Endothelial cell of umbilical vein (primary cell): ENCODE measurements around the gene FAM43A. TPM values are rescaled to one million over a fixed set of nuclear protein-coding genes. Genes with fewer than 3 reads are reported as not detected.

ENCODE experiments used
- BruUV-seq: library from RNA; stranded (reverse); fragments of 400-500 nt; replicated peaks from 2 replicates; lab custom pipeline; 2021; lab: Mats Ljungman, UMichigan
- CTCF ChIA-PET: fragments of 300-600, 350-600 bp; sonication (Branson Sonifier 250); formaldehyde crosslinking; loops from one replicate; lab custom pipeline; 2021; ENCODE audit warnings: antibody characterized with exemption, inconsistent platforms; lab: Charles Lee
- POLR2A ChIA-PET: fragments of 300-600, 350-600 bp; sonication (Branson Sonifier 250); formaldehyde crosslinking; loops from one replicate; lab custom pipeline; 2021; ENCODE audit warnings: antibody characterized with exemption, inconsistent platforms; lab: Charles Lee
- DNase-seq: peaks from one replicate; pipeline ENCODE4 v3.0.0-alpha.2; 2011; ENCODE audit warnings: low read depth, low spot score
- FAIRE-seq: peaks from 2 replicates; lab custom pipeline; 2011; peaks lifted over from hg19 to GRCh38; lab: Jason Lieb, UNC
- H2AFZ ChIP-seq: 2 replicates; pipeline ENCODE4 v1.6.0; 2012; ENCODE audit warnings: low read depth, low read length, control low read depth, inconsistent platforms
- H3K27ac ChIP-seq: 2 replicates; pipeline ENCODE4 v1.5.1; 2011; ENCODE audit warnings: low read depth, mild to moderate bottlenecking, control low read depth, low read length, moderate library complexity; ENCODE audit not compliant: insufficient read depth
- H3K27me3 ChIP-seq, 2 experiments: 2 replicates each; pipeline versions ENCODE4 v1.6.0 to v1.6.1; 2011; ENCODE audit warnings: low read length in 2 of 2, mixed read lengths in 1 of 2; ENCODE audit not compliant: control insufficient read depth in 2 of 2, insufficient read depth in 2 of 2
- H3K36me3 ChIP-seq, 2 experiments: 2 replicates in 1 of 2; 3 replicates in 1 of 2; pipeline ENCODE4 v1.5.1; 2011; ENCODE audit warnings: low read length in 2 of 2, mild to moderate bottlenecking in 1 of 2, moderate library complexity in 1 of 2; ENCODE audit not compliant: control insufficient read depth in 2 of 2, insufficient read depth in 2 of 2; ENCODE audit errors: extremely low read depth in 1 of 2
- H3K4me1 ChIP-seq: 3 replicates; pipeline ENCODE4 v1.5.1; 2011; ENCODE audit warnings: mild to moderate bottlenecking, low read length; ENCODE audit not compliant: control insufficient read depth, insufficient read depth; ENCODE audit errors: extremely low read depth
- H3K4me2 ChIP-seq: 2 replicates; pipeline ENCODE4 v1.6.1; 2011; ENCODE audit warnings: low read length, control low read depth, mixed read lengths; ENCODE audit not compliant: insufficient read depth
- H3K4me3 ChIP-seq, 3 experiments: fragments of 200-600 bp in 1 of 3; sonication (generic), shearing (Covaris generic) in 1 of 3; replicated peaks in 1 of 3; 2 replicates each; pipeline ENCODE4 v1.5.1; 2011 to 2016; ENCODE audit warnings: control low read depth in 3 of 3, low read length in 3 of 3, mild to moderate bottlenecking in 2 of 3, inconsistent platforms in 1 of 3, low read depth in 1 of 3, moderate library complexity in 1 of 3; ENCODE audit not compliant: insufficient read depth in 1 of 3
- H3K79me2 ChIP-seq: 2 replicates; pipeline ENCODE4 v1.6.0; 2012; ENCODE audit warnings: low read length, inconsistent platforms; ENCODE audit not compliant: control insufficient read depth, insufficient read depth
- H3K9ac ChIP-seq: replicated peaks from 2 replicates; pipeline ENCODE3; 2011; ENCODE audit warnings: low read length, control low read depth; ENCODE audit not compliant: insufficient read depth; ENCODE audit errors: extremely low read depth
- H3K9me1 ChIP-seq: replicated peaks from 3 replicates; pipeline ENCODE4 v1.6.0; 2011; ENCODE audit warnings: mild to moderate bottlenecking, low read length; ENCODE audit not compliant: control insufficient read depth, insufficient read depth; ENCODE audit errors: extremely low read depth
- H3K9me3 ChIP-seq: replicated peaks from 2 replicates; pipeline ENCODE4 v1.5.1; 2012; ENCODE audit warnings: low read length, inconsistent platforms; ENCODE audit not compliant: control insufficient read depth, insufficient read depth
- H4K20me1 ChIP-seq: replicated peaks from 2 replicates; pipeline ENCODE3; 2011; ENCODE audit warnings: mild to moderate bottlenecking, low read length; ENCODE audit not compliant: control insufficient read depth, insufficient read depth; ENCODE audit errors: extremely low read depth
- GATA2 ChIP-seq: IDR thresholded peaks from 2 replicates; pipeline ENCODE4 v1.7.0; 2011; ENCODE audit warnings: low read depth, mild to moderate bottlenecking, moderate library complexity, mixed read lengths, low read length; ENCODE audit not compliant: insufficient read length, insufficient read depth
- JUN ChIP-seq: IDR thresholded peaks from 2 replicates; pipeline ENCODE4 v1.6.1; 2011; ENCODE audit warnings: borderline replicate concordance, low read depth; ENCODE audit not compliant: insufficient read length, insufficient read depth
- MYC ChIP-seq: IDR thresholded peaks from one replicate; pipeline ENCODE4 v1.6.1; 2011; ENCODE audit warnings: mild to moderate bottlenecking, low read depth, low read length
- POLR2A ChIP-seq: IDR thresholded peaks from 2 replicates; pipeline ENCODE4 v1.6.1; 2012; ENCODE audit warnings: low read depth, mild to moderate bottlenecking, control low read depth, low read length
- POLR2AphosphoS5 ChIP-seq: IDR thresholded peaks from 2 replicates; pipeline ENCODE4 v1.6.1; 2012; ENCODE audit warnings: low read depth, mild to moderate bottlenecking, control low read depth, low read length, moderate library complexity; ENCODE audit not compliant: insufficient read depth
- dilution Hi-C: fragments of 300-500 bp; cut with MboI; formaldehyde crosslinking; loops from one replicate; pipeline ENCODE4 v1.15.0; 2019; ENCODE audit warnings: low sequenced_read_pairs; ENCODE audit not compliant: extremely low pct_ligation_motif_present
- intact Hi-C: fragments of 100-400 bp; cut with micrococcal nuclease; formaldehyde crosslinking; loops from one replicate; pipeline ENCODE4 v1.10.0; 2022
- polyA plus RNA-seq, 4 experiments: library from polyadenylated mRNA; depleted of rRNA in 3 of 4; stranded (reverse) in 3 of 4; unstranded in 1 of 4; fragments of >200 nt; gene quantifications; 2 replicates each; pipeline versions ENCODE4 v1.2.1 to v1.2.3, GENCODE V29; 2011 to 2012; ENCODE audit warnings: missing spikeins in 1 of 4
- total RNA-seq: library from RNA; stranded (reverse); gene quantifications from 2 replicates; pipeline ENCODE4 v1.2.3, GENCODE V29; 2021
- TF ChIP-seq, protein P1 (sequence below): IDR thresholded peaks from 2 replicates; pipeline ENCODE4 v1.6.1; 2011; ENCODE audit not compliant: insufficient read depth, insufficient read length
- TF ChIP-seq, protein P2 (sequence below), 2 donors: IDR thresholded peaks; 1 replicate in 1 of 2; 2 replicates in 1 of 2; pipeline ENCODE4 v1.5.1; 2011; ENCODE audit warnings: low read length in 2 of 2, mild to moderate bottlenecking in 2 of 2, moderate library complexity in 2 of 2, control low read depth in 1 of 2, inconsistent platforms in 1 of 2, low read depth in 1 of 2; ENCODE audit not compliant: insufficient read depth in 1 of 2; ENCODE audit errors: extremely low read depth in 1 of 2

Gene FAM43A
- total and polyA plus RNA-seq, 2 donors (not counting 3 experiments of a cell fraction or from before 2014, with no cell fraction given): 244 to 307 TPM

GRCh38 chr3:194685065-194685717 is 492 bp upstream of the FAM43A start:
- H3K27me3 ChIP-seq: no peaks in the 10 kb centered on the region
- POLR2A ChIA-PET: interaction anchor here (0.6 to 4.7 kb wide), 14 partner anchors 13 to 585 kb away, joined by 3 to 35 read pairs (median 7); partner anchors contain the start of genes LSG1 and XXYLT1
- peaks cover 29% of the 10 kb centered on the region for H3K4me1 ChIP-seq
- H3K4me3 ChIP-seq: peak overlapping the region in 2 of 3 experiments; percentile 34 to 90
- peak overlapping the region; percentile 26 for H2AFZ ChIP-seq
- no TSS peak for BruUV-seq
- no peak overlapping the region for H3K27ac ChIP-seq
- H3K4me2 ChIP-seq: peak overlapping the region; percentile 68
- H3K9me3 ChIP-seq: no peaks in the 10 kb centered on the region
- TF ChIP-seq POLR2AphosphoS5: no peak
- TF ChIP-seq GATA2: no peak
- TF ChIP-seq, protein P1, sequence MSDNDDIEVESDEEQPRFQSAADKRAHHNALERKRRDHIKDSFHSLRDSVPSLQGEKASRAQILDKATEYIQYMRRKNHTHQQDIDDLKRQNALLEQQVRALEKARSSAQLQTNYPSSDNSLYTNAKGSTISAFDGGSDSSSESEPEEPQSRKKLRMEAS: no peak
- TF ChIP-seq, protein P2, sequence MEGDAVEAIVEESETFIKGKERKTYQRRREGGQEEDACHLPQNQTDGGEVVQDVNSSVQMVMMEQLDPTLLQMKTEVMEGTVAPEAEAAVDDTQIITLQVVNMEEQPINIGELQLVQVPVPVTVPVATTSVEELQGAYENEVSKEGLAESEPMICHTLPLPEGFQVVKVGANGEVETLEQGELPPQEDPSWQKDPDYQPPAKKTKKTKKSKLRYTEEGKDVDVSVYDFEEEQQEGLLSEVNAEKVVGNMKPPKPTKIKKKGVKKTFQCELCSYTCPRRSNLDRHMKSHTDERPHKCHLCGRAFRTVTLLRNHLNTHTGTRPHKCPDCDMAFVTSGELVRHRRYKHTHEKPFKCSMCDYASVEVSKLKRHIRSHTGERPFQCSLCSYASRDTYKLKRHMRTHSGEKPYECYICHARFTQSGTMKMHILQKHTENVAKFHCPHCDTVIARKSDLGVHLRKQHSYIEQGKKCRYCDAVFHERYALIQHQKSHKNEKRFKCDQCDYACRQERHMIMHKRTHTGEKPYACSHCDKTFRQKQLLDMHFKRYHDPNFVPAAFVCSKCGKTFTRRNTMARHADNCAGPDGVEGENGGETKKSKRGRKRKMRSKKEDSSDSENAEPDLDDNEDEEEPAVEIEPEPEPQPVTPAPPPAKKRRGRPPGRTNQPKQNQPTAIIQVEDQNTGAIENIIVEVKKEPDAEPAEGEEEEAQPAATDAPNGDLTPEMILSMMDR (IDR thresholded peaks at IDR 0.05; ENCODE audit: extremely low read depth in 1 of 2, insufficient read depth in 1 of 2, low read depth in 1 of 2, low read length in 2 of 2): no peak
- TF ChIP-seq JUN: no peak
- TF ChIP-seq POLR2A: no peak
- TF ChIP-seq MYC: no peak
- intact Hi-C loops (loop anchor here (1.0 to 10.0 kb wide), 5 partner anchors 245 to 465 kb away; no protein-coding TSS in a partner anchor), dilution Hi-C loops (loop anchor here (10.0 to 25.0 kb wide), 2 partner anchors 427 to 560 kb away; no protein-coding TSS in a partner anchor)
- FAIRE-seq (no peak), DNase-seq (no peak)
- H3K79me2 ChIP-seq: peaks cover 41% of the 10 kb centered on the region
- peak overlapping the region; percentile 44 for H3K9ac ChIP-seq
- H3K36me3 ChIP-seq: peaks cover 18 to 25% of the 10 kb centered on the region in 2 experiments
- H4K20me1 ChIP-seq: peaks cover 3% of the 10 kb centered on the region
- CTCF ChIA-PET: interaction anchor here (3.0 to 3.7 kb wide), 3 partner anchors 14 to 420 kb away, joined by 14 to 20 read pairs (median 17); partner anchors contain the start of gene LSG1
- H3K9me1 ChIP-seq: no peaks in the 10 kb centered on the region
